Renal cortex interstitium (tissue), 11 donors: ENCODE data around the gene SLC6A2. TPM values are rescaled to one million over a fixed set of nuclear protein-coding genes. Genes with fewer than 3 reads are reported as not detected.

Experiments used
- DNase-seq, 11 donors: peaks; one replicate each; pipeline ENCODE4 v3.0.0-alpha.2; 2013; ENCODE audit warnings: low read depth in 9 of 11, low spot score in 4 of 11; ENCODE audit errors: extremely low read depth in 1 of 11
- polyA plus RNA-seq, 3 donors: library from polyadenylated mRNA; unstranded; fragments of 120-200 nt; gene quantifications; one replicate each; pipeline ENCODE4 v1.2.1, GENCODE V29; 2013; ENCODE audit not compliant: insufficient read length in 3 of 3

SLC6A2 gene
- polyA plus RNA-seq, 3 donors = 0.08 to 0.17 (median 0.10) TPM

DNA sequence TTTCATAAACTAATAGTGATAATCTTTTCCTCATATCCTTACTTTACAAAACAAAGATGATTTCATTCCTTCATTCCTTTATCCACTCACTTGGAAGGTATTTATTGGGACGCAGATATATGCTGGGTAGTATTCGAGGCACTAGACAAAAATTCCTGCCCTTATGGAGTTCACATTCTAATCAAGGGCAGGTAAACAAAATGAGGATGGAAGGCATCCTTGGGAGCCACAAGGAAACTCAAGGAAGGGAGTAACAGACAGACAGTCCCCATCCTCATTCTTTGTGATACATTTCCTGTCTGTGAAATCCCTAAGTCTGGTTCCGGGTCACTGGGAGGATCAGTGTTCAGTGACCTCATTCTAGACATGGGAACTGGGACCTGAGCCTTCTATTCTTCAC, 45.2 kb downstream of the SLC6A2 start:
- no peak for DNase-seq

DNA sequence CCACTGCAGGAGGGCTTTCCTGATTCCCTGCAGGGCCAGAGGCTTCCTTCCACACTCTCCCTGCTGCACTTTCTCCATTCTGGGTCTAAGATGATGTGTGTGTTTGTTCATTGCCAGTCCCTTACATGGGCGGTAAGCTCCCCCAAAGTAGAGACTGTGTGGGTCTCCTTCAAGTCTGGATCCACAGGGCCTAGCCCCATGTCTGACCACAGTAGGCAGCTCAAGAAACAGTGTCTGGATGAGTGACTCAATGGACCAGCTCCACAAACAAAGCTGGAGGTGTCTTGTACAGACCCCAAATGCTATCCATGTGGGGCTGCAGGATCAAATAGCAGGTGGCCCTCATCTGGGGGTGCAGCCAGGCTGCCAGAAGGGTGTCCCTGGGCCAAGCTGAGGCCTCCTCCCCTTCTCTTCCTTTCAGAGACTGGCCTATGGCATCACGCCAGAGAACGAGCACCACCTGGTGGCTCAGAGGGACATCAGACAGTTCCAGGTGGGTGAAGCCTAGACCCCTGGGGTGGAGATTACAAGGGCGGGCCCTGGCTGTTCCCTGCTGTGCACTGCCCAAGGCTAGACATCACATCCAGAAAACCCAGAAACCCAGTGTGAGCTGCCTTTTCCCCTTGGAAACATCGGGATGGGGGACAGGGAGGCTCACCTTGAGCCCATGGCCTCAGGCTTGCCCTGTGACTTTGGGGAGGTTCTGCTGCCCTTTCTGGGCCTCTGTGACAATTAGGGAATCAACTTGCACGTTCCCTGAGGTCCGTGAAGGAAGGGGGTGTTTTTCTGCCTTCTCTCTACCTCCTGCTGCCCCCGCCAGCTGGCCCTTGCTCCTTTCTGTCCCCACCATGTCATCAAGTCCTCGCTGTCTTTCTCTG, 45.9 kb downstream of the SLC6A2 start:
- DNase-seq = peak in 9 of 11 donors; percentile 8 to 33 (median 25)

DNA sequence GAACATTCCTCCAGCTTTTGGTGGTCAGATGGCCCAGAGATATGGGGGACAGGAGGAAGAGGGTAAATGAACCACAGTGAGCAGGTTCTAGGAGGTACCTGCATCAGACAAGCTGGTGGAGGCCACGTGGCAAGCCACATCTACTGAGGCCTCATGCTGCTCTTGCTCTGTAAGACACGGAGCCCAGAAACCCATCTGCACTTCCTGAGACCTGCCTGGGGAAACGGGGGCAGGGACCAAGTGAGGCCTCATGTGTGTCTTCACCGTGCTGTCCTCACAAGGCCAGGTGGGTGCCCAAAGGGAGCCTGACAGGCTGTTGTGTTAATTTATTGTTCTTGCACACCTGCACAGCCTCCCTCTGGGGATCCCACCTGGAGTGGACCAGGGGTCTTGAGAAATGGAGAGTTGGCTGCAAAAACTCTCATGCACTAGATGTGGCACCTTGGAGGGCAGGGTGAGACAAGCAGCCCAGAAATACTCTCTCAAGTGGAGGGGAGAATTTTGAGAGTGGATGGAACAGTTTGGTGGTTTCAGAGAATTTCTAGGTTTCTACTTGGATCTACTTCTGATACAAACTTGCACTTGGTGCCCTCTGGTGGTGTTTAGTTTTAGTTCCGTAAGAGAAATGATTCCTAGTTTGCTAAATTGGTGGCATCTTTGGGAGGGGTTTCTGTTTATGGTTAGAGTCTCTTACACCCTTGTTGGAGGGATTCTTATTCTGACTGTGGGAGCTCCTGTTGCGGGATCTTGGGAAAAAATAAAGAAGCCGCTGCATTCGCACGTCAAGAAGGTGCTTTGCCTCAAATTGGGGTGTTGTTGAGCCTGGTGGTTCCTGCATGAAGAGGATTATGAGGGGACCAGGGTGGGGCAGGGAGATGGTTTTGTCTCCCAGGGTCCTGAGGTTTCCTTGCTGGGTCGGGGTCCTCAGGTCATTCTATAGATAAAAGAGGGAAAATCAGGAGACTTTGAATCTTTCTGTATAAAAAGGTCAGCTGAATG, 47.5 kb downstream of the SLC6A2 start:
- DNase-seq = peak; percentile 10 to 68 (median 39)

DNA sequence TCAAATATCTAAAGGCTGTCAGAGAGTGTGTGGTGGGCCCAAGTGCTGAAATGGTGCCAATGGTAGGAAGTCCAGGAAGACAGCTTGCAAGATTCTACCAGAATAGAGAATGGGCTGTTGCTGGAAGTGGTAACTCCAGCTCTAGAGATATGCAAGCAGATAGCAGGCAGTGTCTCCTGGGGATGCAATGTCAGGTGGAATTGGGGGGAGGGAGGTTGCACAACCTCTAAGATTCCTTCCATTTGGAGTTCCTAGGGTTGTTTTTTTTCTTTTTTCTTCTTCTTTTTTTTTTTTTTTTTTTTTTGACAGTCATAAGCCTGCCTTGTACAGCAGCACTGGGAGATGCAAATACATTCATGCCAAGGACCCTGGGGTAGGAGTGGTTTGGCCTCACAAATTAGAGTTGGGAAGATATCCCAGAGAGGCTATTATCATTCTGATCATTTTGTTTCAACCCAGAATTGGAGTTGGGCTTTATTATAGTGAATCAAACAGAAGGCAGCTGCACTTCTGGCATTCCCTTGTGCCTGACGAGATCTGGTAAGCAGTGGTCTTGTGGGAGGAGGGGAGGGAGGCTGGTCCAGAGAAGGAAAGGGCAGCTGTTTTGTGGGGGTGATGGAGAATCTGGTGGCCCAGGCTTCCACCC, 51.1 kb downstream of the SLC6A2 start:
- no peak for DNase-seq

DNA sequence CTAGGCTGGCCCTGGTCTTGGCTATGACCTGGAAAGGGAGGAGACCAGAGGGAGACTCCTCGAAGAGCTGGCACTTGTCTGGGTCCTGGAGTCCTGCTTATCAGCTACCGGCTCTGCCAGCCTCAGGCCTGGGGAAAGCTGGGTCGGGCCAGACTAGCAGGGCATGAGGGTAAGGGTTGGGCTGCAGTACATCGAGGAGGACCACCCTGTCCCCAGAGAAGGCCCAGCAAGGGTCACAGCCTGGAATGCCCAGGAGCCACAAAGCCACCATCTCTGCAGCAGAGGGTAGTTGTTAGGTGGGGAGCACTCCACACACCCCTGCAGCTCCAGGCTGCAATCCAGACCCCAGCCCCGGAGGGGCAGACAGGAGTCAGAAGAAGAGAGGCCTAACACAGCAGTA, 54.0 kb downstream of the SLC6A2 start:
- DNase-seq = no peak

DNA sequence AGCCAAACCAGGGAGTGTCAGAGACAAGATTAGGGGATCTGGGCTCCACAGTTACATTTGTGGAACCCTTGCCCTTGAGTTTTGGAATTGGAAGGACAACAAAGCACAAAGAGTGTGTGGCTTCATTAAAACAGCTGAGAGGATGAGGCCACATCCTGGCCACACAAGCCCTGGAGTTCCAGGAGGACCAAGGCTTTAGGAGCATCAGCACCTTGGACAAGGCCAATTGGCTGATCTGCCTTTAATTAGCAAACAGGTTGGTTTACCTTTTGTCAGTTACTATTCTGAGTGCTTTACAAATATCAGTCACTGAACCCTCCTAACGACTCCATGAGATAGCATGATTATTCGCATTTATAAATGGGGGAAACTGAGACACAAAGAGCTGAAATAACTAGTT, 54.7 kb downstream of the SLC6A2 start:
- DNase-seq = peak in 10 of 11 donors; percentile 4 to 40 (median 19)

DNA sequence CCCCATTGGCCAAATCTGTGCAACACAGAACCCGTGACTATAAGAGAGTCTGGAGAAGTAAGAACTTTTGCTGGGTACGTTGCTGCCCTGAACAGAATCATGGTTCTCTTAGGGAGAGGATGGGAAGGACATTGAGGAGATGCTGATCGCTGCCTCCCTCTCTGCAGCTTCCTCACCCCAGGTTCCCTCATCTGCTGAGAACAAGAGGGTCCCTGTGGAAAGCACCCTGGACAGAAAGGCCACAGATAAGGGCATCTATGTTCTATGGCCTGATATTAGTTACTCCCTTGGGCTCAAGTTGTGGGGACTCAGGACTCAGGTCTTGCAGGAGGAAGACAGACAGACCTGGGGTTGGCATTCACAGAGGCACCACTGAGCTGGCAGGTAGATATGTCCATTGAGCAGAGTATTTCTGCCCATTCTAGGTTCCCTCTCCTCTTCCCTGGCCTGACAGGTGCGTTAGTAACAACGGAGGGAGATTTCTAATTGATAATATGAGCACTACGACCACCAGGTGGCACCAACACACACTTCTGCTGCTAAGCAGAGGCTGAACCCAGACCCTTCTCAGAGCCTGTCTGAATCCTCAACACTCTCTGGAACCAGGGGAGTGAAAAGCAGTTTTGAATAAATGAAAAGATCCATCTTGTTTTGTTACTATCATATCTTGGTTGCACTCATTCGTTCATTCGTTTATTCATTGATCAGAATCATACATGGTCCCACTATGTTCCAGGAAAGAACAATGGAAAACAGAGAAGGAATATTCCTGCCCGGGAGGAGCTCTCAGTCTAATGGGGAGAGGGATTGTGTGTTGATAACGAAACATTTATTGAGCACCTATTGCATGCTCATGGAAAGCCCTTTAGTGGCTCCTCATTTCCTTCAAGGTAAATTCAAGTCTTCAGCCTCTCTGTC, 56.4 kb downstream of the SLC6A2 start:
- peak; percentile 22 to 59 (median 40) for DNase-seq

DNA sequence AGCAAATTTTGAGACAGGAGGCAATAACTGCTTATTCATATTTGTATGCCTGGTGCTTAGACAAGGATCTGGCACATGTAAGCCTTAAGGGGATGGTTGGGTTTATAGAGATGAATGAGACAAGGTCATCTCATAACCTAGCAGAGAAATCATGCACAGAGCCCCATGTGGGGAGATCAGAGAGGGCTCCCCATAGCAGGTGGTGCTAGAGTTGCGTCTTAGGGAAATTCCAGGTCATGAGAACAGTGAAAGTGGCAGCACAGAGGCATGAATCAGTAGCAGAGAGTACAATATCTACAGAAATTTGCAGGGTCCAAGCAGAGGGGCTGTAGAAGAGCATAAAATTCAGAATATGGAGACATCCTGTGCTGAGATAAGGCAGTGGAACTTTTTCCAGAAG, 57.3 kb downstream of the SLC6A2 start:
- no peak for DNase-seq

DNA sequence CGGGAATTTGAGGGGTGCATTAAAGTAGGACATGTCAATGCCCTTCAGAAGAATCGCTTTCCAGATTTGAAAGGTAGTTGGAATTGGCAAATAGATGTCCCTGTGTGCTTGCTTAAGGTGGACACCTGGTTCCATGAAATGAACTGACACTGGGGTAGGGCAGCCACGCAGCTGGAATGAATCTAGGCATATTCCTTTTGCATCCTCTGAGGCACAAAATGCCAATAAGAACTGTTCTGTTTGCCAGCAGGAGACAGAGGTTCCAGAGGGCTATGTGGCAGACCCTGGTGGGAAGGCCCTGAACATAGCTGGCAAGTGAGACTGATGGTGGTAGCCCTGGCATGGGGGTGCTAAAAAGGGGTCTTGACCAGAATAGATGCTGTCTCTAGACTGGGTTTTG, 61.5 kb downstream of the SLC6A2 start:
- DNase-seq = no peak

DNA sequence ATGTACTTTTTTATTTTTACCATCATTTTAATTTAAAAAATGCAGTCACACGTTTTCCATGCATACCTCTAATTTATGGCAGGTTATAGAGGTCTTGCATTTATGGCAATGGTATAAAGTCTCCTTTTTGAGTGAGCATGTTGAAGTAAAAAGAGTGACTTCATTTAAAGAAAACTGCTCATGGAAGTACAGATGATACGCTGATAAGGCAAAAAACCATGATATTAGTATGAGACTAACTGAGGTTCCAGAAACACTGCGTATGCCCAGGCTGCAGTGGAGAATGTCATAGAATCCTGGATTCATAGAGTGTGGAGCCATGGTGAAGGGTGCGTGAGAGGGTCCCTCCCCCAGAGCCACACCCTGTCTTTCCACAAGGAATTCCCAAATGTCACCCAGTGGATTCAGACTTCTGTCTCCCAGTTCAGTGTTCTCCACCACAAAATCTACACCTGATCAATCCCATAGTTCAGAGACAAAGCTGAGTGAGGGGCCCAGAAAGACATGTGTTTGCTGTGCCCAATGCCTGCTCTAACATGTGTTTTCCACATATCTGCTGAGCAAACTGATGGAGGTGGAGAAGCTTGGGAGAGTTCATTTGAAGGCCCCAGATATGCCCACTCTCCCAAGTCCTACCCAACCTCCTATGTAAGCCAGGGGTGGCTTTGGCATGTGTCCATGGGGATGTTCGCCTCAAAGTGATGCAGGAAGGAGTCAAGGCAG, 69.4 kb downstream of the SLC6A2 start:
- DNase-seq = no peak

DNA sequence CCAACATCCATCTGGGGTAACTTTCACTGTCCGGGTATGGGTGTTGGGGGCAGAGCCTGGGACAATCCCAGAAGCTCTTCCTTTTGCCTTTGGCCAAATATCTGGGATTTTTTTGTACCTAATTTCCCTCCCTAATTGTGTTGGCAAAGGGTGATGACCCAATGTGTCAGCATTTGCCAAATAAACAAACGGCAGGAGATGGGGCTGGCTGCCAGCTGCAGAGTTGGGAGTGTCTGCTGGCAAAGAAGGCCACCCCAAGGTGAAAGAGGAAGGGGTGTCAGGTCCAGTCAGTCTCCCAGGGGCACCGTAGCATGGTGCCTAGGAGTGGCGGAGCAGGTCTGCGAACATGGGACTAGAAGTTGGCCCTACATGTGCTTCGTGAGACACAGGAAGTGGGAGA, 73.0 kb downstream of the SLC6A2 start:
- DNase-seq = no peak

DNA sequence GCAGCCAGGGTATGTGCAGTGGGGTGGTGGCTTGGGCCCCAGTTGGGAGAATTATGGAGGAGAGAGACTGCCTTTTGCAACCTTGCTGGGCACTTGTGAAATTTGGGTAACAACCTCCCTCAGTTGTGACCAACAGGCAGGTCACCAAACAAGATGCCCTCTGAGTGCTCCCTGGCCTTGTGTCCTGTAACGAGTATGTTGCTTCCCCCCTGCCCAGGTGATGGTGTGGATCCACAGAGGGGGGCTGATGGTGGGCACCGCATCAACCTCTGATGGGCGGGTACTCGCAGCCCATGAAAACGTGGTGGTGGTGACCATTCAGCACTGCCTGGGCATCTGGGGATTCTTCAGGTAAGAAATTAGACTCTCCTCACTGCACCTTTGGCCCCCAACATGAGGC, 74.3 kb downstream of the SLC6A2 start:
- DNase-seq = no peak

DNA sequence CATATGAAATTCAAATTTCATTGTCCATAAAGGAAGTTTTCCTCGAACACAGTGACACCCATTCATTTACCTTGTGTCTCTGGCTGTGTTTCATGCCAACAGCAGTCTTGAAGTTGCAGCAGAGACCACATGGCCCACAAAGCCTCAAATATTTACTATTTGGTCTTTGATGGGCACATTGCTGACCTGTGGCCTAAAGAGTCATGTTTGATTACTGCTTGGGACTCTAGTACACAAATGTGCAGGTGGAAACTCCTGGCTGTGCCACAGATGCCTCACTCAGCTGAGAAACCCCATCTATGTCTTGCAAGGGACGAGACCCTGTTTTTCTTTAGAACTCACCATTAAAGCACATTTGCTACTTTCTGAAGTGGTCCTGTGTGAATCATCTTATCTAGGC, 76.7 kb downstream of the SLC6A2 start:
- DNase-seq = no peak

DNA sequence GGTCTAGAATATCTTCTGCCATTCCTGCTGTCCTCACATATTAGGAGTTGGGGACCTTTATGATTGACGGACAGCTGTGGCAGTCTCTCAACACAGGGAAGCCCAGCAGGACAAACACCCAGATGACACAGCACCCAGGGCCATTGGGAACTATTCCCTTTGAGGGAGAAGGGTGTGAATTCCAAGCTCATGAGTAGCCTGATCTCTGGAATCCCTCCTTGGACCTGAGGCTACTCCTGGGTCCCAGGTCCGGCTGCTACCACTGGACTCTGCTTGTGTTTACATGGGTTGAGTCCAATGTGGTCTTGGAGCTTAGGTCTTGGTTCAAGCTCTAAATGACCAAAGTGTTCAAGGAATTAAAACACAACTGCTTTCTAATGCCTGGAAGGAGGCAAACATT, 78.9 kb downstream of the SLC6A2 start:
- DNase-seq = no peak

DNA sequence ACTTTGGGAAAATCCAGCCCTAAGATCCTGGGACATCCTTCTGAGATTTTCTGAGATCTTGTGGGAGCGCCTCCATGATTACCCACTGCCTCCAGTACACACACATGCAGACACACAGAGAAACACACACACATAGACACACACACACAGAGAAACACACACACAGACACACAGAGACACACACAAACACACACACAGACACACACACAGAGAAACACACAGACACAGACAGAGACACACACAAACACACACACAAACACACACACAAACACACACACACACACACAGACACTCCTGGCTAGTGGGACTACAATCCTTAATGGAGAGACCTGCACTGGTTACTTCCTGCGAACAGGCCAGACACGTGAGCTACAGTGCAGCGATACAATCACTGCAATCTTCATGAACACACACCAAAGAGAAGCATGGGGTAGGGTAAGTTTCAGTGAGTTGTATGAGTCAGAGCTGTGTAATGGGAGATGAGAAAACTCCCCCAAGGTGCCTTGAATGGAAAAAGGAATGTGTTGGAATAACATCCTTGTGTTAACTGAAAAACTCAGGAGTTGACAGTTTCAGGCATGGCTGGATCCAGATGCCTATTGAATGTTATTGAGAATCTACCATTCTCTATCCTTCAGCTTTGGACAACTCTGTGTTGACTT, 79.5 kb downstream of the SLC6A2 start:
- no peak for DNase-seq

DNA sequence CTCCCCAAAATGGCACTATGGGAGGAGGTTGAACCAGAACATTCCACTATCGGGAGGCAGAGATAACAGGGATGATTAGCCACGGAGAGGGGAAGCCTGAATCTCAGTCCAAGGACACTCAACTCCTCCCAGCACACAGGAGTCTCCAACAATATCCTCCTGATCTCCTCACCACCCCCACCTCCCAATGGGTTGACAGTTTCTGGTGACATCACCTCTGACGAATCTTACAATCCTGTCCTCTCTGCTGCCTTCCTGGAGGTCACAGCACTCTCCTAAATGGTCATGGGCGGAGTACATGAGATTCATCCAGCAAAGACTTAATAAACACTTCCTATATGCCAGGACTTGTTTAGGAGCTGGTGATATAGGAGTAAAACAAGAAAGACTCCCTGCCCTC, 80.9 kb downstream of the SLC6A2 start:
- DNase-seq = no peak

DNA sequence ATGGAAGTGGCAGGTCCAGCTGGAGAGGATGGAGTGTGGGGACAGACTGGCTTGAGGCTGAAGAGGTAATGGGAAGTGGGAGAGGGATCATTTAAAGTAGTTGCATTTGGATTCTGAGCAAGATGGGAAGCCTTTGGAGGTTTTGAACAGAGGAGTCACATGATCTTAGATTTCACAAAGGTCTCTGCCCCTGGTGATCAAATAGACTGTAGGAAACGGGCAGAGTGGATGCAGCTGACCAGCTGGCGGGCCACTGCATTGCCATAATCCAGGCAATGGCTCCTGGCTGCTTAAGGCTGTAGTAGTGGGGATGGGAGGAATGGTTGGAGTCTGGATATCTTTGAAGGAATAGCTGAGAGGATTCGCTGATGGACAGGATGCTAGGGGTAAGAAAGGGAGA, 81.5 kb downstream of the SLC6A2 start:
- DNase-seq = no peak
